Hepatocyte (in vitro differentiated cells): ENCODE data around the gene F2RL2.

Experiments
- EZH2 ChIP-seq: fragments of 200-600 bp; sonication (generic); IDR thresholded peaks from 2 replicates; pipeline ENCODE4 v1.6.1; 2016; ENCODE audit warnings: antibody characterized with exemption, mild to moderate bottlenecking, borderline replicate concordance
- EZH2phosphoT487 ChIP-seq: fragments of 200-600 bp; sonication (generic); IDR thresholded peaks from one replicate; pipeline ENCODE4 v1.6.1; 2018; ENCODE audit warnings: antibody characterized with exemption, mild to moderate bottlenecking, low read depth, moderate library complexity; ENCODE audit not compliant: unreplicated experiment, severe bottlenecking
- TF ChIP-seq, protein P1 (sequence below): fragments of 200-600 bp; sonication (generic); IDR thresholded peaks from 2 replicates; pipeline ENCODE4 v1.5.1; 2016; ENCODE audit warnings: antibody characterized with exemption, mild to moderate bottlenecking; ENCODE audit not compliant: poor library complexity

DNA sequence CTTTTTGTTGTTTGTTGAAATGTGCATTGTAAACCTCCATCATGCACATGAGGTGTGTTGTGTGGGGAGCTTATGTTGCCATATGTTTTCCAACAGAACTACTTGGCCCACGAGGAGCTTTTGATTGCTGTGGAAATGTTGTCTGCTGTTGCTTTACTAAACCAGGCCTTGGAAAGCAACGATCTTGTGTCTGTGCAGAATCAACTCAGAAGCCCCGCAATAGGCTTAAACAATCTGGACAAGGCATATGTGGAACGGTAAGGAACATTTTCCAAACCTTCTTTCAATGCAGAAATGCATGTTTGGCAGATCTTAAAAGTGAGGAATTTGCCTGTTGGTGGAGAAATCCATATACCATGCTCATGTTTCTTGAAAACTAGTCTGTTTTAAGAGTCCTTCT, 22.5 kb downstream of the F2RL2 start:
- TF ChIP-seq, protein P1, sequence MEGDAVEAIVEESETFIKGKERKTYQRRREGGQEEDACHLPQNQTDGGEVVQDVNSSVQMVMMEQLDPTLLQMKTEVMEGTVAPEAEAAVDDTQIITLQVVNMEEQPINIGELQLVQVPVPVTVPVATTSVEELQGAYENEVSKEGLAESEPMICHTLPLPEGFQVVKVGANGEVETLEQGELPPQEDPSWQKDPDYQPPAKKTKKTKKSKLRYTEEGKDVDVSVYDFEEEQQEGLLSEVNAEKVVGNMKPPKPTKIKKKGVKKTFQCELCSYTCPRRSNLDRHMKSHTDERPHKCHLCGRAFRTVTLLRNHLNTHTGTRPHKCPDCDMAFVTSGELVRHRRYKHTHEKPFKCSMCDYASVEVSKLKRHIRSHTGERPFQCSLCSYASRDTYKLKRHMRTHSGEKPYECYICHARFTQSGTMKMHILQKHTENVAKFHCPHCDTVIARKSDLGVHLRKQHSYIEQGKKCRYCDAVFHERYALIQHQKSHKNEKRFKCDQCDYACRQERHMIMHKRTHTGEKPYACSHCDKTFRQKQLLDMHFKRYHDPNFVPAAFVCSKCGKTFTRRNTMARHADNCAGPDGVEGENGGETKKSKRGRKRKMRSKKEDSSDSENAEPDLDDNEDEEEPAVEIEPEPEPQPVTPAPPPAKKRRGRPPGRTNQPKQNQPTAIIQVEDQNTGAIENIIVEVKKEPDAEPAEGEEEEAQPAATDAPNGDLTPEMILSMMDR: no peak
- no peak for TF ChIP-seq EZH2
- no peak for TF ChIP-seq EZH2phosphoT487
